GM18951 (cell line): ENCODE measurements around the gene GNB1.

ENCODE experiments used
- POLR2A ChIP-seq: IDR thresholded peaks from 4 replicates; pipeline ENCODE4 v1.6.1; 2011; ENCODE audit warnings: mild to moderate bottlenecking; ENCODE audit not compliant: insufficient read length, insufficient read depth; ENCODE audit errors: extremely low read depth
- in situ Hi-C: fragments of 300-500 bp; cut with MboI; formaldehyde crosslinking; loops from one replicate; pipeline ENCODE4 v1.12.0; 2022; ENCODE audit warnings: low sequenced_read_pairs, mixed read lengths, inconsistent platforms; ENCODE audit not compliant: unreplicated experiment

Gene GNB1

DNA sequence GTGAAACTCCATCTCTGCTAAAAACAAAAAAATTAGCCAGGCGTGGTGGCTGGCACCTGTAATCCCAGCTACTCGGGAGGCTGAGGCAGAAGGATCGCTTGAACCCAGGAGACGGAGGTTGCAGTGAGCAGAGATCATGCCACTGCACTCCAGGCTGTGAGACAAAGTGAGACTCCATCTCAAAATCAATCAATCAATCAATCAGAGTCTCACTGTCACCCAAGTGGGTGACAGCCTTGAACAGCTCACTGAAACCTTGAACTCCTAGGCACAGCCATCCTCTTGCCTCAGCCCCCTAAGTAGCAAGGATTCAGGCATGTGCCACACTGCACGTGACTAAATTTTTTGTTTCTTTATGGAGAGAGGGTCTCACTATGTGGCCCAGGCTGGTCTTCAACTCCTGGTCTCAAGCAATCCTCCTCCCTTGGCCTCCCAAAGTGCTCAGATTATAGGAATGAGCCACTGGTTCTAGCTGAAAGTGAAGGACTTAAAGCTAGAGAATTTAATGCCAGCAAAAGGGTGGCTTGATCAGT lies 44.4 kb downstream of the GNB1 start:
- in situ Hi-C loops: no loop called here
- no peak for TF ChIP-seq POLR2A

DNA sequence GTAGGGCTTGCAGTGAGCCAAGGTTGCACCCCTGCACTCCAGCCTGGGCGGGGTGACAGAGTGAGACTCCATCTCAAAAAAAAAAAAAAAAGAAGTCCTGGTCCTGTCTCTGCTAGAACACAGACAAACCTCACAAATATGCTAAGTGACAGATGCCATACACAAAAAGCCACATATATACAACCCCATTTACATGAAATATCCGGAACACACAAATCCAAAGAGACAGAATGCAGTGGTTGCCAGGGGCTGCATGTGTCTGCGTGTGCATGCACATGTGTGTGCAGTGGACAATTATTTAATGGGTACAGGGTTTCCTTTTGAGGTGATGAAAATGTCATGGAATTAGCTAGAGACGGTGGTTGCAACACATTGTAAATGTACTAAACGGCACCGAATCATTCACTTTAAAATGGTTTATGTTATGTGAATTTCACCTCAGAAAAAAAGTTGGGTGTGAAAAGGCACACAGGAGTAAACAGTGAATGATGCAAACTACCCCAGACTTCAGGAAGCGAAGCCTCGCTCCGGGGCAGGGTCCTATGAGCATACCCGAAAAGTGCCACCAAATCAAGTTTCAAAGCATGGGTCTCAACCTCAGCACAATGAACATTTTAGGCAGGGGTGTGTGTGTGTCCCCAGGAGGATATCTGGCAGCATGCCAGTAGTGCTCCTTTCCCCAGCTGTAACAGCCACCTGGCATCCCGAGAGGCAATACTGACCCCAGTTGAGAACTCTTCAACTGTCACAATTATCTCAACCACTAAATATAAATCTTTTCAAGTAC lies 48.3 kb downstream of the GNB1 start:
- in situ Hi-C loops: no loop called here
- no peak for TF ChIP-seq POLR2A

DNA sequence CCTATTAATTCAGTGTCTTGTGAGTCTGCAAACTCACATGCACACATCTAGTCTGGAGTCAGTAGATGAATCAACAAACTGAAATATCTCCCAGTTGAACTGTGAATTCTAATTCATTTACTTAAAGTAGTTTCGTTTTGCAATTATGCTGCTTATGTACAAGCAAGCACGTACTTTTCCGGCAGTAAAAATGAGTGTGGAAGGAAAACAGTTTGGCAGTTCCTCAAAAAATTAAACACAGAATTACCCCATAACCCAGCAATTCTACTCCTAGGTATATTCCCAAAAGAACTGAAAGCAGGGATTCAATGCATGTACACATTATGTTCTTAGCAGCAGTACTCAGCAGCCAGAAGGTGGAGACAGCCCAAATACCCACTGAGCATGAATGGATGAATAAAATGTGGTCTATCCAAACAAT lies 49.3 kb downstream of the GNB1 start:
- in situ Hi-C loops: no loop called here
- no peak for TF ChIP-seq POLR2A

DNA sequence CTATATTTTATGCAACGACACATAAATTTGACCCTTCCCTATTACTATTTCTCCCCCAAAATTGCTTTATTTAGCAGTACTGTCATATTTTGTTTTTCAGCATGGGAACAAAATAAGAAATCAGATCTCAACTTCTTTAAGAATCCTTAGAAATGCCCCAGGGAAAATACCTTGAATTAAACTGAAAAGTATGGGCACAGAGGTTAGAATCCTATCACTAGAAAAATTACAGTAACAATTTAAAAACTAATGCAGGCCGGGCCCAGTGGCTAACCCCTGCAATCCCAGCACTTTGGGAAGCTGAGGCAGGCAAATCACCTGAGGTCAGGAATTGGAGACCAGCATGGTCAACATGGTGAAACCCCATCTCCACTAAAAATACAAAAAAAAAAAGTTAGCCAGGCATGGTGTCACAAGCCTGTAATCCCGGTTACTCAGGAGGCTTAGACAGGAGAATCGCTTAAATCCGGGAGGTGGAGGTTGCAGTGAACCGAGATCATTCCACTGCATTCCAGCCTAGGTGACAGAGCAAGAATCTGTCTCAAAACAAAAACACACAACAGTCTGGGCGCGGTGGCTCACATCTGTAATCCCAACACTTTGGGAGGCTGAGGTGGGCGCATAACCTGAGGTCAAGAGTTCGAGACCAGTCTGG lies 51.4 kb downstream of the GNB1 start:
- TF ChIP-seq POLR2A: no peak
- in situ Hi-C loops: no loop called here

DNA sequence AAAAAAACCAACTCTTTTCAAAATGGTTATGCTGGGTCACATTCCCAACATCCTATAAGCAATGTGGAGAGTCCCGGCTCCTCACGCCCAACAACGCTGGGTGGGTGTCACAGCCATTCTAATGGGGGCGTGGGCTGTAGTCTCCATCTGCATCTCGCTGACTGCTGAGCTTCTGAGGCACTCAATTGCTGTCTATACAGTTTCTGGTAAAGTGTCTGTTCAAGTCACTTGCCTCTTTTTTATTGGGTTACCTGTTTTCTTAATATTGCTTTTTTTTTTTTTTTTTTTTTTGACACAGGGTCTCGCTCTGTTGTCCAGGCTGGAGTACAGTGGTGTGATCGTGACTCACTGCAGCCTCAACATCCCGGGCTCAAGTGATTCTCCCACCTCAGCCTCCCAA lies 54.8 kb downstream of the GNB1 start:
- TF ChIP-seq POLR2A: no peak
- in situ Hi-C loops: no loop called here

DNA sequence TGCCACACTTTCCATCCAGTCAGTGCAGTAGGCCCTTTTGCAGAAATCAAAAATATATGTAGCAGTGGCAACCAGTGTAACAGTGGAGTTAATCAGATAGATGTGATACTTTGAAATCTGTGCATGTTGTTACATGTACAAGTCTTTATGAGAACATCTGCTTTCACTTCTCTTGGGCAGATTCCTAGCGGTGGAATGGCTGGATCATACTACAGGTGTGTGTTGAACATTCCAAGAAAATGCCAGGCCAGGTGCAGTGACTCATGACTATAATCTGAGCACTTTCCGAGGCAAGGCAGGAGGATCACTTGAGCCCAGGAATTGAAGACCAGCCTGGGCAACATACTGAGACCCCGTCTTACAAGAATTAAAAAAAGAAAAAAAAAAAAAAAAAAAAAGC lies 55.3 kb downstream of the GNB1 start:
- no peak for TF ChIP-seq POLR2A

DNA sequence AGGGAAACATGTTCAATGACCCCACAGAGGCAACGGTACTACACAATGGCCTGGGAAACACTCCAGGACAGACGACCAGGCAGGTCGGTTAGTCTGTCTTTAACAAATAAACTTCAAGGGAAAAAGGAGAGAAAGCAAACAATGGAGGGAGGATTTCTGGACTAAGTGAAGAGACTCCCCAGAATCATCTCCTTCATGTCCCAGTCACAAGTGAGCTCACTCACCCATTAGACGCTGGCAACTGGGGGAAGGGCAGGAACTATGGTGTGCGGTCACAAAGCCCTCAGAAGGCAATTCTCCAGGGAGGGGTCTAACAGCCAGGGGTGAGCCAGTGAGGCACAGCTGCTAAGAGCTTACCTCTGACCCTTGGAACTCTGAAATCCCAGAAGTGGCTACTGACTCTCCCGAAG lies 57.0 kb downstream of the GNB1 start:
- in situ Hi-C loops: no loop called here

More for the DNA sequence above, 55.3 kb downstream of the GNB1 start:
- in situ Hi-C loops: no loop called here

DNA sequence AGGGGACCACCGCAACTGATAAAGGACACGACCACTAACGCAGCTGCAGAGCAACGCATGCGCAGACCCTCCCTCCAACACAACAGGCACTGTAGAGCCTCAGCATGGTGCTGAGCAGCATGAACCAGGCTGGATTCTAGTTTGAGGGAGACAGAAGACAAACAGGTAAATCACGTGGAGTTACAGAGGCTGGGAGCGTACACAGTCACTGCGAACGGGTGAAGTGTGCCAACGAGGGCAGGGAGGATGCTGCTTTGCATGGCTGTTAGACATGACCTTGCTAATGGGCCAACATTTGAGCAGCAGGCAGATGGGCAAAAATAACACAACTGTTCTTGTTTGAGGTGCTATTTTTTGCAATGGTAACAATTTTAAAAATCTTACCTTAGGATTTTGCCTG lies 57.4 kb downstream of the GNB1 start:
- TF ChIP-seq POLR2A: no peak
- in situ Hi-C loops: no loop called here

More for the DNA sequence above, 57.0 kb downstream of the GNB1 start:
- no peak for TF ChIP-seq POLR2A

DNA sequence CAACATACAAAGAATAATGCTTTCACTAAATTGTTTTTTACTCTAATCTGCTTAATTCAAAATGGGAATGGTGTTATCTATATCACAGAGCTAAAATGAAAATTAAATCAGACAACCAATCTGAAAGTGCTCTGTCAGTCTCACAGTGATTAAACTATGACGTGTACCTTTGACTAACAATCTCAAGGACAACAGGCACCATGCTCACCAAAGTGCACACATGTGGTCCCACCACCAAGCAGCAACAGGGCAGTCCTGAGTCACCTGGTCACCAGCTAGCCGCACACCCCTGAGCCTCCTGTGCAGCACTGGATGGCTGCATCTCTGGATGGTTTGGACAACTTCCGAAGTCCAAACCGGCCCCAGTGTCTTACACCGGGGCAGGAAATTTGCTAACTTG lies 58.1 kb downstream of the GNB1 start:
- in situ Hi-C loops: no loop called here
- no peak for TF ChIP-seq POLR2A

DNA sequence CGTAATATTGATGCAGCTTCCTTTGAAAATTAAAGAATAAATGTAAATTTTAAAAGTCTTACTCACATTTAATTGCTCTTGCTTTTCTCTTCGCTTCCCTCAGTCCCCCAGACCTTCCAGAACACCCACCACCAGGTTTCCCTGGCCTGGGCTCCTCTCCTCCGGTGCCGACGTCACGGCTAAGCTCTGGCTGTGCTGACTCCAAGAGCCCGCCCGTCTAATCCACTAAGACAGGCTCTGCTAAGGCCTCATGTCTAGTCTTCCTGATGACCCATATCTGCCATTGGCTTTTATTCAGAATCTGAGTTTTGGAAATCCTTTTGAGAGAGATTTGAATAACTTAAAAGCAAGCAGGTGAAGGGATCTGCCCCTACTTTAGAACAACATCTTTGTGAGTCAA lies 58.7 kb downstream of the GNB1 start:
- no peak for TF ChIP-seq POLR2A
- in situ Hi-C loops: no loop called here

DNA sequence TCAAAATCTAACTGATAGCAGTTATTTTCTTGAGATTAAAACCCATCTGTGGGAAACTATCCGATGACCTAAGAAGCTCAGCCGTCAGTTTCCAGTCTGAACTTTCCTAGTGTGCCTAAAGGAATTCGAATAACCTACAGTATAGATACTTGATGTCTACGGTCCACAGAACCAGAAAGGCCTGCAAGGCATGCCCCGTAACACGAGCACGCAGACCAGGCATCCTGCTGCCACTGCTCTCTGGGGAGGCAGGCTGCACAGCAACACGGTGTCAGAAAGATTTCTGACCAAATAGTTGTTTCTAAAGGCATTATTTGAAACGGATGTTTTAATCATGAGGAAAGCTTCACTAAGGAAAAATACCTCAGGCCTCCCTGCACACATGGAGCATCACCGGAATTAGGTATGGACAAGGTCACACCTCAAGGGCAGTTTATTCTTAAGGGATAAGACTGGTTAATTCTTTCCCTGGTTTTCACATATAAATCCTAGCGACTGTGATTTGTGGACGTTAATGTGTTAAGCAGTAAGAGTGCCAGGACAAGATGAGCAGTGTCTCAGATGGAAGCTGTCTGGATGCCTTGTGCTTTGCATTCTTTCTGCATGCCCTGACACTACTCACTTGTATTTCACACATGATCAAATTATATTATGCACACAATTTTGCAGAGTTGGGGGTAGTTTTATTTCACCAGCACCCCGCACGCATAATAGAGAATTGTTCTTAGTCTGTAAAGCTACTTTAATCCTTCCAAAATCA lies 63.6 kb downstream of the GNB1 start:
- TF ChIP-seq POLR2A: no peak
- in situ Hi-C loops: no loop called here

DNA sequence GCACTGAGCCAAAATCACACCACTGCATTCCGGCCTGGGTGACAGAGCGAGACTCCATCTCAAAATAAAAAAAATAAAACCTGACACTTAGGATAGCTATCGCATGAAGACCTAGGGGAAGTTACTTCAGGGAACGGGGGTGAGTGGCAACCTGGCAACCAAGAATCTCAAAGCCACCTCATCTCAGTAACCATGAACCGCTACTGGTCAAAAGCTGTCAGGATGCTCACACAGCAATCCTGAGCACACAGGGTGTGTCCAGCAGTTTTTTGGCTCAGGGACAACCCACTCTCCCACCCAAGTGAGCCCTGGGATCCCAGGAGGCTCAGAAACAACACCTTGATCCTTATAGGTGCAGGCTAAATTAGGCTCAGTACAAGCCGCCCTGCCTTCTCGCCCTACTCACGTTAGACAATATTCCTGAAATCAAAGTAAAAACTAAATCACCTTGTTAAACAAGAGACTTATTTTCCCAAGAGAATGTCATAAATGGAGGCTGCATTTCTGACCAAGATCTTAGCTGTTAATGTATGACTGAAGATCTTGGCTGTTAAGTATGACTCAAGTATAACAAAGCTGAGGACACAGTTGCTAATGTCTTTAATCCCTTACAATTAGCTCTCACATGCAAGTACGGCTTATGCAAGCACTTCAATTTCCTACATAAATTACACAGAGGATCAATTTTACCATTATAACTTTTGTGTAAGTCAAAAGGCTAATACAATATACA lies 64.4 kb downstream of the GNB1 start:
- TF ChIP-seq POLR2A: no peak
- in situ Hi-C loops: no loop called here

DNA sequence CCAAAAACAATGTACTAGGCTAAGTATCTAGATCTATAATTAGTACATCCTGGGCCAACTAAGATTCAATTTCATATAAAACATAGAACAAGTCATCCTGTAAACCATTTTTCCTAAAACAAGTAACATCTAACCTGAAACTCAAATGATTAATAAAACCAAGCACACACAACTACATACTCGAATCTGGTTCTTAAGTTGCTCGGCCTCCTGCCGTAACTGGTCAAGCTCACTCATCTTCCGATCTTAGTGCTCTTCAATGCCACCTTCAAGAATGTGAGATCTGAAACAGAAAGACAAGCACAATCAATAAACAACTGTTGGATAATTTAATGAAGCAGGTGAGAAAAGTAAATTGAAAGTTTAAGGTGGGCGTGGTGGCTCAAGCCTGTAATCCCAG lies 65.7 kb downstream of the GNB1 start:
- TF ChIP-seq POLR2A: no peak
- in situ Hi-C loops: no loop called here

DNA sequence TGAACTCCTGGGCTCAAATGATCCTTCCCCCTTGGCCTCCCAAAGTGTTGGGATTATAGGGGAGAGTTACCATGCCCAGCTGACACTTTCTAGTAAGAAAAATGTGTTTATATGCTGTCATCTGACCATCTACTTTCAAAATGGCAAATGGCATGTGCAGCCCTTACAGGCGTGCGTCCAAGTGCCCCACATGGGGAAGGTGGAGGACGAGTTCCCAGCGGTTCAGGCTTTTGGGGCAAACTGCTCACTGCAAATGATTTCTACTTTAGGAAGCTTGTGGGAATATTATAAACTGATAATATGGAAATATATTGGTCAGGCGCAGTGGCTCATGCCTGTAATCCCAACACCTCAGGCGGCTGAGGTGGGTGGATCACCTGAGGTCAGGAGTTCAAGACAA lies 71.1 kb downstream of the GNB1 start:
- in situ Hi-C loops: no loop called here
- TF ChIP-seq POLR2A: no peak
